ENCODE results near the gene FAM131C.

- no peak for TF ChIP-seq MTA3 (IDR thresholded peaks at IDR 0.05; ENCODE audit: borderline replicate concordance, low read length)
- TF ChIP-seq CTCF (IDR thresholded peaks at IDR 0.05 in 2 of 3, conservative IDR thresholded peaks at IDR 0.05 in 1 of 3; ENCODE audit: control insufficient read depth in 2 of 3, extremely low read depth in 1 of 3, insufficient read depth in 1 of 3, low read depth in 3 of 3, low read length in 3 of 3), result no peak
- no peak for TF ChIP-seq POLR2A (IDR thresholded peaks at IDR 0.05; ENCODE audit: low read depth, low read length)
- TF ChIP-seq TARDBP (IDR thresholded peaks at IDR 0.05; ENCODE audit: borderline replicate concordance), result no peak
- TF ChIP-seq TAF1 (IDR thresholded peaks at IDR 0.05; ENCODE audit: borderline replicate concordance, low read depth, low read length), result no peak
- TF ChIP-seq BRCA1 (IDR thresholded peaks at IDR 0.05; ENCODE audit: low read depth, low read length), result no peak
These were observed 12.2 kb downstream of the FAM131C start for GRCh38 chr1:16061266-16061665.

Measured in GM12878 (cell line).